Neuron (in vitro differentiated cells): ENCODE results near the gene DRAM2.
"Not testable (repeated sequence)": the region's sequence is repeated elsewhere in the genome, so short reads cannot be mapped to it uniquely, and the experiment has no call there.

ENCODE experiments used
- H2AFZ ChIP-seq: one replicate; pipeline ENCODE4 v1.6.1; 2013; ENCODE audit warnings: low read depth, mild to moderate bottlenecking, inconsistent platforms, low read length, moderate library complexity
- H3K27me3 ChIP-seq: one replicate; pipeline ENCODE4 v1.6.1; 2013; ENCODE audit warnings: low read length; ENCODE audit not compliant: insufficient read depth
- H3K36me3 ChIP-seq: one replicate; pipeline ENCODE4 v1.6.1; 2013; ENCODE audit warnings: low read length; ENCODE audit not compliant: insufficient read depth
- H3K4me1 ChIP-seq: one replicate; pipeline ENCODE4 v1.6.1; 2013; ENCODE audit warnings: low read length; ENCODE audit not compliant: insufficient read depth
- H3K4me3 ChIP-seq: 2 replicates; pipeline ENCODE4 v1.5.1; 2013; ENCODE audit warnings: mild to moderate bottlenecking, low read length, moderate library complexity
- H3K9me3 ChIP-seq: one replicate; pipeline ENCODE4 v1.6.1; 2013; ENCODE audit warnings: low read length

The DRAM2 gene

GRCh38 chr1:111131693-111132092 lies 8.2 kb downstream of the DRAM2 start:
- no peaks in the 10 kb centered on the region for H3K27me3 ChIP-seq
- H3K4me1 ChIP-seq = no peaks in the 10 kb centered on the region
- no peak overlapping the region for H2AFZ ChIP-seq
- no peak overlapping the region for H3K4me3 ChIP-seq
- H3K9me3 ChIP-seq = no peaks in the 10 kb centered on the region
- peaks cover 19% of the 10 kb centered on the region for H3K36me3 ChIP-seq

DNA sequence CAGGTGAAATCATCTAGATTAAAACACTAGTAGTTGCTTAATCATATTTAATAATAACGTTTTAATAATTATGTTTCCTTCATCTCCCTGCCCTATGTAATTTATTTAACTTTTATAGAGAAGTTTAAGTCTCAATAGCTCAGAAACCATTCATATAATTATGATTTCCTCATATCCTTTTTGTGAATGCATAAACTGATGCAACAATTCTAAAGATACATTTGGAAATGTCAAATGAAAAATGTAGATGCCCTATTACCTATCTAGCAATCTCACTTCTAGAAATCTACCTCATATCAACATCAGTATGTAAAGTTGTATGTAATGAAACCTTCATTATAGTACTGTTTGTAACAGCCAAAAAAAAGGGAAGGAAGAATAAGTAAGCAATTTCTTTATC lies 10.5 kb downstream of the DRAM2 start:
- Histone ChIP-seq H3K9me3 (no peaks in the 10 kb centered on the region), H2AFZ (no peak overlapping the region), H3K4me1 (no peaks in the 10 kb centered on the region), H3K27me3 (no peaks in the 10 kb centered on the region), H3K4me3 (no peak overlapping the region), H3K36me3 (peaks cover 26% of the 10 kb centered on the region)

GRCh38 chr1:111127923-111128643 lies 11.8 kb downstream of the DRAM2 start:
- no peak overlapping the region for H3K4me3 ChIP-seq
- no peaks in the 10 kb centered on the region for H3K27me3 ChIP-seq
- H3K4me1 ChIP-seq = no peaks in the 10 kb centered on the region
- peaks cover 31% of the 10 kb centered on the region for H3K36me3 ChIP-seq
- no peaks in the 10 kb centered on the region for H3K9me3 ChIP-seq
- H2AFZ ChIP-seq = no peak overlapping the region

- H3K4me3 ChIP-seq = no peak overlapping the region
- H3K9me3 ChIP-seq = no peaks in the 10 kb centered on the region
- no peak overlapping the region for H2AFZ ChIP-seq
- H3K27me3 ChIP-seq = no peaks in the 10 kb centered on the region
- H3K4me1 ChIP-seq = no peaks in the 10 kb centered on the region
- peaks cover 31% of the 10 kb centered on the region for H3K36me3 ChIP-seq
Observed at GRCh38 chr1:111126354-111126753, 13.5 kb downstream of the DRAM2 start.

GRCh38 chr1:111116496-111116895 lies 23.4 kb downstream of the DRAM2 start:
- peaks cover 35% of the 10 kb centered on the region for H3K36me3 ChIP-seq
- H3K27me3 ChIP-seq = no peaks in the 10 kb centered on the region
- H2AFZ ChIP-seq = no peak overlapping the region
- H3K9me3 ChIP-seq = no peaks in the 10 kb centered on the region
- no peaks in the 10 kb centered on the region for H3K4me1 ChIP-seq
- no peak overlapping the region for H3K4me3 ChIP-seq

- H3K36me3 ChIP-seq = no peaks in the 10 kb centered on the region
- no peaks in the 10 kb centered on the region for H3K4me1 ChIP-seq
- H3K9me3 ChIP-seq = peaks cover 3% of the 10 kb centered on the region
- no peak overlapping the region for H2AFZ ChIP-seq
- H3K27me3 ChIP-seq = no peaks in the 10 kb centered on the region
- H3K4me3 ChIP-seq = no peak overlapping the region
Observed at GRCh38 chr1:111110197-111110899, 29.5 kb downstream of the DRAM2 start.

- Histone ChIP-seq H3K27me3 (no peaks in the 10 kb centered on the region), H3K36me3 (no peaks in the 10 kb centered on the region), H2AFZ (no peak overlapping the region), H3K4me3 (no peak overlapping the region), H3K9me3 (peaks cover 3% of the 10 kb centered on the region), H3K4me1 (no peaks in the 10 kb centered on the region)
Observed at GRCh38 chr1:111104981-111105380, 34.9 kb downstream of the DRAM2 start.

DNA sequence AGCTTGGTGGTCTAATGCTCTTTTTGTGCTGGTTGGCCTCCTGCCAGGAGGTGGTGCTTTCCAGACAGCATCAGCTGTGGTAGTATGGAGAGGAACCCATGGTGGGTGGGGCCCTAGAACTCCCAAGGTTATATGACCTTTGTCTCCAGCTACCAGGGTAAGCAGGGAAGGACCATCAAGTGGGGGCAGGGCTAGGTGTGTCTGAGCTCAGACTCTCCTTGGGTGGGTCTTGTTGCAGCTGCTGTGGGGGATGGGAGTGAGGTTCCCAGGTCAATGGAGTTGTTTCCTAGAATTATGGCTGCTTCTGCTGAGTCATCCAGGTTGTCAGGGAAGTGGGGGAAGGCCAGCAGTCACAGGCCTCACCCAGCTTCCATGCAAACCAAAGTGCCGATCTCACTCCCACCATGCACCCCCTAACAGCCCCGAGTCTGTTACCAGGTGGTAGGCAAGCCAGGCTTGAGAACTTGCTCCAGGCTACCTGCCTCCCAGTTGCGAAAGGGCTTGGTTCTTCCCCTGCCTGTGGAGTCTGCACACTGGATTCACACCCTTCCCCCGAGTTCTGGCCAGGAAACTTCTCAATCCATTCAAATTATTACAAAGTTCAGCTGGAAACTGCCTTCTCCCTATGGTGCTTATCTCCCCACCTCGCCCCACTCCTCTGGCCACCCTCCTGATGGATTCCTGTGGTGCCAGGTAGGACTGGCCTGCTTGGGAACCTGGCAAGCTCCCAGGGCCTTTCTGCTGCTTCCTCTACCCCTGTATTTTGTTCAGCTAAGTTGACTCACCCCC lies 37.8 kb downstream of the DRAM2 start:
- Histone ChIP-seq H3K4me3 (no peak overlapping the region), H3K9me3 (peaks cover 3% of the 10 kb centered on the region), H3K4me1 (no peaks in the 10 kb centered on the region), H3K27me3 (no peaks in the 10 kb centered on the region), H3K36me3 (no peaks in the 10 kb centered on the region), H2AFZ (no peak overlapping the region)

DNA sequence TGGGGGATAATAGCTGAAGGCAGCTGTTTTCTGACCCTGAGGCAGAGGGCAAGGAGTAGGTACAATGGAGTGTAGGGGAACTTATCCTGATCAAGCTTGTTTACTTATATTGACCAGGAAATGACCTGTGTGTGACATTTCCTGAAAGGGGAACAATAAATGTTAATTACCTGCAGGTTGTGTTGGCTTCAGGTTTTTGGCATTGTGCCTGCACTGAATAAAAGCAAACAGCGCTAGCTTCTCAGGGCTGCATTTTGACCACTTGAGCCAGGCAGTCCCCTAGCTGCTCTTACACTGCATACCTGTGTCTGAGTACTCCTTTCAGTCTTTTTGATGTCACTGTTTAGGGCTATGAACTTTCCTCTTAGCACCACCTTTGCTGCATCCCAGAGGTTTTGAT lies 40.6 kb downstream of the DRAM2 start:
- Histone ChIP-seq H3K4me1 (no peaks in the 10 kb centered on the region), H3K9me3 (peaks cover 3% of the 10 kb centered on the region), H3K36me3 (no peaks in the 10 kb centered on the region), H2AFZ (no peak overlapping the region), H3K27me3 (no peaks in the 10 kb centered on the region), H3K4me3 (no peak overlapping the region)

DNA sequence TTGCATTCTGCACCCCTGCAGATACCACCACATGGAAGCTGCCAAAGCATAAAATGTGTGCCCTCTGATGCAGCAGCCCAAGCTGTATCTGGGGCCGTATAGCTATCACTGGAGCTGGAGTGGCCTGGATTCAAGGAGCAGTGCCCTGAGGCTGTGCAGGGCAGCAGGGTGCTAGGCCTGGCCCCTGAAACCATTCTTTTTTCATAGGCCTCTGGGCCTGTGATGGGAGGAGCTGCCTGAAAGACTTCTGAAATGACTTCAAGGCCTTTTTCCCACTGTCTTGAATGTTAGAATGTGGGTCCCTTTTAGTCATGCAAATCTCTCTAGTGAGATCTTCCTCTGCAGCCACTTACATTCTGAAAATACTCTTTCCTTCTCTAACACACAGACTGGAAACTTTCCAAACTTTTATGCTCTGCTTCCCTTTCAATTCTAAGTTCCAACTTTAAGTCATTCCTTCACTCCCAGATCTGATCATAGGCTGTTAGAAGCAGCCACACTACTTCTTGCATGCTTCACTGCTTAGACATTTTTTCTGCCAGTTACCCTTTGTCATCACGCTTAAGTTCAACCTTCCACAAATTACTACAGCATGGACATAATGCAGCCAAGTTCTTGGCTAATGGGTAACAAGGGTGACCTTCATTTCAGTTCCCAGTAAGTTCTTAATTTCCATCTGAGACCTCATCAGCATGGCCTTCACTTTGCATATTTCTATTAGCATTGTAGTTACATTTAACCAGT lies 42.4 kb downstream of the DRAM2 start:
- H3K27me3 ChIP-seq = no peaks in the 10 kb centered on the region
- H3K4me1 ChIP-seq = no peaks in the 10 kb centered on the region
- H3K4me3 ChIP-seq = no peak overlapping the region
- H3K36me3 ChIP-seq = no peaks in the 10 kb centered on the region
- H2AFZ ChIP-seq = no peak overlapping the region
- H3K9me3 ChIP-seq = no peaks in the 10 kb centered on the region

- H3K9me3 ChIP-seq, H3K27me3 ChIP-seq, H3K36me3 ChIP-seq, H3K4me3 ChIP-seq, H2AFZ ChIP-seq, H3K4me1 ChIP-seq: not testable (repeated sequence)
Observed at GRCh38 chr1:111095421-111095820, 44.5 kb downstream of the DRAM2 start.

DNA sequence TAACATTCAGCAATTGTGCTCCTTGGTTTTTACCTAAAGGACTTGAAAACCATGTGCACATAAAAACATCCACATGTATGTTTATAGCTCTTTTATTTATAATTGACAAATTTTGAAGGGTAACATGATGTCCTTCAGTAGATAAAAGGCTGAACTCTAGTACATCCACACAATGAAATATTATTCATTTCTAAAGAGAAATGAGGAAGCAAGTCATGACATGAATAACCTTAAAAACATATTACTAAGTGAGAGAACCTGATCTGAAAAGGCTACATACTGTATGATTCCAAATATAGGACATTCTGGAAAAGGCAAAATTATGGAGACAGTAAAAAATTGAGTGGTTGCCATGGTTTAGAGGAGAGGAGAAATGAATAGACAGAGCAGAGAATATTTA lies 50.3 kb downstream of the DRAM2 start:
- H3K4me1 ChIP-seq = no peaks in the 10 kb centered on the region
- H3K27me3 ChIP-seq = no peaks in the 10 kb centered on the region
- H3K4me3 ChIP-seq = no peak overlapping the region
- no peak overlapping the region for H2AFZ ChIP-seq
- H3K36me3 ChIP-seq = no peaks in the 10 kb centered on the region
- peaks cover 2% of the 10 kb centered on the region for H3K9me3 ChIP-seq

GRCh38 chr1:111085676-111086075 lies 54.2 kb downstream of the DRAM2 start:
- no peak overlapping the region for H3K4me3 ChIP-seq
- H3K36me3 ChIP-seq = no peaks in the 10 kb centered on the region
- H3K27me3 ChIP-seq = no peaks in the 10 kb centered on the region
- H3K4me1 ChIP-seq = no peaks in the 10 kb centered on the region
- no peak overlapping the region for H2AFZ ChIP-seq
- peaks cover 2% of the 10 kb centered on the region for H3K9me3 ChIP-seq
